ENCODE results near the gene DOK4.

DNA sequence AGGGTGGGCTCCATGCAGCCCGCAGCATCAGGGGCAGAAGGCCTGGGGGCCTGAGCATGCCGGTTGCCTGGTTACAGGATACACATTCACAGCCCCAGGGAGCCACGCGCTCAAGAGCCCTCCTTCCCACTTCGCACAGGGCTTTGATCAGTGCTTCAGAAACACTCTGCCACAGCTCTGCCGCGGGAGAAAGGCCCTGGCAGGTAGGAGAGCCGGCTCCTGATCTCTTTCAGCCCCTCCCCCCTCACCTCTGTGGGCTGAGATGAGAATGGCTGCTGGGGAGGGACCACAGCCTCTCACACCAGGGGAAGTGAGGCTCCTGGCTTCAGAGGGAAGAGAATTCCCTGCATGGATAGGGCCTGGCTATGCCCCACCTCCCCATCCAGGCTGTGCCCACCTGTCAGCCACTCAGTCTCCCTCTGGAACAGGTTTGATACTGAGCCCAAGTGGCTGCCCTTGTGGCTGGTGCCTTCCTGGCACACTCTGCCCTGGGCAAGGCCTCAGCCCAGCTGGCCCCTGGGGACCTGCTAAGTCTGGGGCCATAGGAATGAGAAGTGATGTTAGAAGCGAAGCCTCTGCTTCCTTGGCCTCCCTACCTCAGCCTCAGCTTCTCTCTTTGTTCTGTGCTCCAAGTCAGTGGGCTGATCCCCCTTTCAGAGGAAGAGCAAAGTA, 8.6 kb downstream of the DOK4 start:
- TF ChIP-seq POLR2A (IDR thresholded peaks at IDR 0.05; ENCODE audit: low read depth, low read length) (no peak), EZH2 (IDR thresholded peaks at IDR 0.05; ENCODE audit: borderline replicate concordance, low read depth, low read length, severe bottlenecking) (no peak), POLR2AphosphoS5 (IDR thresholded peaks at IDR 0.05; ENCODE audit: insufficient read depth, low read depth, low read length) (no peak), FOS (IDR thresholded peaks at IDR 0.05; ENCODE audit: borderline replicate concordance, insufficient read depth, low read length) (no peak), JUN (IDR thresholded peaks at IDR 0.05; ENCODE audit: borderline replicate concordance, insufficient read depth, insufficient read length, low read depth) (no peak)
- TF ChIP-seq, protein P1, sequence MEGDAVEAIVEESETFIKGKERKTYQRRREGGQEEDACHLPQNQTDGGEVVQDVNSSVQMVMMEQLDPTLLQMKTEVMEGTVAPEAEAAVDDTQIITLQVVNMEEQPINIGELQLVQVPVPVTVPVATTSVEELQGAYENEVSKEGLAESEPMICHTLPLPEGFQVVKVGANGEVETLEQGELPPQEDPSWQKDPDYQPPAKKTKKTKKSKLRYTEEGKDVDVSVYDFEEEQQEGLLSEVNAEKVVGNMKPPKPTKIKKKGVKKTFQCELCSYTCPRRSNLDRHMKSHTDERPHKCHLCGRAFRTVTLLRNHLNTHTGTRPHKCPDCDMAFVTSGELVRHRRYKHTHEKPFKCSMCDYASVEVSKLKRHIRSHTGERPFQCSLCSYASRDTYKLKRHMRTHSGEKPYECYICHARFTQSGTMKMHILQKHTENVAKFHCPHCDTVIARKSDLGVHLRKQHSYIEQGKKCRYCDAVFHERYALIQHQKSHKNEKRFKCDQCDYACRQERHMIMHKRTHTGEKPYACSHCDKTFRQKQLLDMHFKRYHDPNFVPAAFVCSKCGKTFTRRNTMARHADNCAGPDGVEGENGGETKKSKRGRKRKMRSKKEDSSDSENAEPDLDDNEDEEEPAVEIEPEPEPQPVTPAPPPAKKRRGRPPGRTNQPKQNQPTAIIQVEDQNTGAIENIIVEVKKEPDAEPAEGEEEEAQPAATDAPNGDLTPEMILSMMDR (IDR thresholded peaks at IDR 0.05; ENCODE audit: extremely low read depth in 1 of 2, insufficient read depth in 1 of 2, low read depth in 1 of 2, low read length in 2 of 2): no peak
- TF ChIP-seq, protein P2, sequence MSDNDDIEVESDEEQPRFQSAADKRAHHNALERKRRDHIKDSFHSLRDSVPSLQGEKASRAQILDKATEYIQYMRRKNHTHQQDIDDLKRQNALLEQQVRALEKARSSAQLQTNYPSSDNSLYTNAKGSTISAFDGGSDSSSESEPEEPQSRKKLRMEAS (IDR thresholded peaks at IDR 0.05; ENCODE audit: insufficient read depth, insufficient read length): no peak

Measured in endothelial cell of umbilical vein (primary cell).